Cardiac muscle cell (in vitro differentiated cells and primary cell): ENCODE results near the gene HBB. TPM values are rescaled to one million over a fixed set of nuclear protein-coding genes. Genes with fewer than 3 reads are reported as not detected.

Experiments
- DNase-seq, 2 donors: peaks; one replicate each; pipeline versions ENCODE4 v3.0.0 to v3.0.0-alpha.2; 2010 to 2017; ENCODE audit warnings: low read depth in 1 of 2, low spot score in 1 of 2
- H3K27ac ChIP-seq: fragments of 200-600 bp; sonication (generic); 2 replicates; pipeline ENCODE4 v1.5.1; 2016
- H3K27me3 ChIP-seq: fragments of 200-600 bp; sonication (generic); 2 replicates; pipeline ENCODE4 v1.6.0; 2016; ENCODE audit warnings: control low read depth
- H3K36me3 ChIP-seq: fragments of 200-600 bp; sonication (generic); 2 replicates; pipeline ENCODE4 v1.5.1; 2016; ENCODE audit warnings: control low read depth
- H3K4me1 ChIP-seq: fragments of 200-600 bp; sonication (generic); 2 replicates; pipeline ENCODE4 v1.8.1; 2017; ENCODE audit warnings: low read depth, mild to moderate bottlenecking, mixed run types
- H3K4me3 ChIP-seq: fragments of 200-600 bp; sonication (generic); 2 replicates; pipeline ENCODE4 v1.5.1; 2016; ENCODE audit warnings: mild to moderate bottlenecking
- H3K9me3 ChIP-seq: fragments of 200-600 bp; sonication (generic); 2 replicates; pipeline ENCODE4 v1.5.1; 2017; ENCODE audit warnings: low read depth, mild to moderate bottlenecking, control low read depth
- polyA plus RNA-seq: library from polyadenylated mRNA; unstranded; fragments of >200 nt; fragmentation: Nextera tagmentation; extraction: Ambion mirVana; gene quantifications from 2 replicates; pipeline ENCODE4 v1.2.1, GENCODE V29; 2016
- total RNA-seq: library from RNA; depleted of rRNA; stranded (reverse); fragments of >200 nt; gene quantifications from 2 replicates; pipeline ENCODE4 v1.2.3, GENCODE V29; 2016
- TF ChIP-seq, protein P1 (sequence below): IDR thresholded peaks from 2 replicates; pipeline ENCODE4 v1.5.1; 2012; ENCODE audit warnings: low read depth, mild to moderate bottlenecking, low read length

Gene HBB
- total and polyA plus RNA-seq, 2 experiments from 2014 or later: not detected

DNA sequence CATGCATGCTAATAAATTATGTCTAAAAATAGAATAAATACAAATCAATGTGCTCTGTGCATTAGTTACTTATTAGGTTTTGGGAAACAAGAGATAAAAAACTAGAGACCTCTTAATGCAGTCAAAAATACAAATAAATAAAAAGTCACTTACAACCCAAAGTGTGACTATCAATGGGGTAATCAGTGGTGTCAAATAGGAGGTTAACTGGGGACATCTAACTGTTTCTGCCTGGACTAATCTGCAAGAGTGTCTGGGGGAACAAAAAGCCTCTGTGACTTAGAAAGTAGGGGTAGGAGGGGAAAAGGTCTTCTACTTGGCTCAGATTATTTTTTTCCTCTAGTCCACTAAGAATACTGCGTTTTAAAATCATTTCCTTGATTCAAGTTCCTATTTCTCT is 810 bp upstream of the HBB start:
- DNase-seq: no peak
- H3K27me3 ChIP-seq: no peaks in the 10 kb centered on the region

DNA sequence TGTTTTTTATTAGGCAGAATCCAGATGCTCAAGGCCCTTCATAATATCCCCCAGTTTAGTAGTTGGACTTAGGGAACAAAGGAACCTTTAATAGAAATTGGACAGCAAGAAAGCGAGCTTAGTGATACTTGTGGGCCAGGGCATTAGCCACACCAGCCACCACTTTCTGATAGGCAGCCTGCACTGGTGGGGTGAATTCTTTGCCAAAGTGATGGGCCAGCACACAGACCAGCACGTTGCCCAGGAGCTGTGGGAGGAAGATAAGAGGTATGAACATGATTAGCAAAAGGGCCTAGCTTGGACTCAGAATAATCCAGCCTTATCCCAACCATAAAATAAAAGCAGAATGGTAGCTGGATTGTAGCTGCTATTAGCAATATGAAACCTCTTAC is 1.4 kb downstream of the HBB start:
- no peak for DNase-seq
- H3K36me3 ChIP-seq: no peaks in the 10 kb centered on the region
- no peak overlapping the region for H3K27ac ChIP-seq
- no peak overlapping the region for H3K4me3 ChIP-seq
- no peaks in the 10 kb centered on the region for H3K4me1 ChIP-seq
- H3K9me3 ChIP-seq: no peaks in the 10 kb centered on the region
- TF ChIP-seq, protein P1, sequence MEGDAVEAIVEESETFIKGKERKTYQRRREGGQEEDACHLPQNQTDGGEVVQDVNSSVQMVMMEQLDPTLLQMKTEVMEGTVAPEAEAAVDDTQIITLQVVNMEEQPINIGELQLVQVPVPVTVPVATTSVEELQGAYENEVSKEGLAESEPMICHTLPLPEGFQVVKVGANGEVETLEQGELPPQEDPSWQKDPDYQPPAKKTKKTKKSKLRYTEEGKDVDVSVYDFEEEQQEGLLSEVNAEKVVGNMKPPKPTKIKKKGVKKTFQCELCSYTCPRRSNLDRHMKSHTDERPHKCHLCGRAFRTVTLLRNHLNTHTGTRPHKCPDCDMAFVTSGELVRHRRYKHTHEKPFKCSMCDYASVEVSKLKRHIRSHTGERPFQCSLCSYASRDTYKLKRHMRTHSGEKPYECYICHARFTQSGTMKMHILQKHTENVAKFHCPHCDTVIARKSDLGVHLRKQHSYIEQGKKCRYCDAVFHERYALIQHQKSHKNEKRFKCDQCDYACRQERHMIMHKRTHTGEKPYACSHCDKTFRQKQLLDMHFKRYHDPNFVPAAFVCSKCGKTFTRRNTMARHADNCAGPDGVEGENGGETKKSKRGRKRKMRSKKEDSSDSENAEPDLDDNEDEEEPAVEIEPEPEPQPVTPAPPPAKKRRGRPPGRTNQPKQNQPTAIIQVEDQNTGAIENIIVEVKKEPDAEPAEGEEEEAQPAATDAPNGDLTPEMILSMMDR: no peak
- no peaks in the 10 kb centered on the region for H3K27me3 ChIP-seq

More for the DNA sequence above, 810 bp upstream of the HBB start:
- TF ChIP-seq, protein P1: no peak
- no peaks in the 10 kb centered on the region for H3K36me3 ChIP-seq
- no peak overlapping the region for H3K4me3 ChIP-seq
- no peaks in the 10 kb centered on the region for H3K9me3 ChIP-seq
- no peaks in the 10 kb centered on the region for H3K4me1 ChIP-seq
- H3K27ac ChIP-seq: no peak overlapping the region

DNA sequence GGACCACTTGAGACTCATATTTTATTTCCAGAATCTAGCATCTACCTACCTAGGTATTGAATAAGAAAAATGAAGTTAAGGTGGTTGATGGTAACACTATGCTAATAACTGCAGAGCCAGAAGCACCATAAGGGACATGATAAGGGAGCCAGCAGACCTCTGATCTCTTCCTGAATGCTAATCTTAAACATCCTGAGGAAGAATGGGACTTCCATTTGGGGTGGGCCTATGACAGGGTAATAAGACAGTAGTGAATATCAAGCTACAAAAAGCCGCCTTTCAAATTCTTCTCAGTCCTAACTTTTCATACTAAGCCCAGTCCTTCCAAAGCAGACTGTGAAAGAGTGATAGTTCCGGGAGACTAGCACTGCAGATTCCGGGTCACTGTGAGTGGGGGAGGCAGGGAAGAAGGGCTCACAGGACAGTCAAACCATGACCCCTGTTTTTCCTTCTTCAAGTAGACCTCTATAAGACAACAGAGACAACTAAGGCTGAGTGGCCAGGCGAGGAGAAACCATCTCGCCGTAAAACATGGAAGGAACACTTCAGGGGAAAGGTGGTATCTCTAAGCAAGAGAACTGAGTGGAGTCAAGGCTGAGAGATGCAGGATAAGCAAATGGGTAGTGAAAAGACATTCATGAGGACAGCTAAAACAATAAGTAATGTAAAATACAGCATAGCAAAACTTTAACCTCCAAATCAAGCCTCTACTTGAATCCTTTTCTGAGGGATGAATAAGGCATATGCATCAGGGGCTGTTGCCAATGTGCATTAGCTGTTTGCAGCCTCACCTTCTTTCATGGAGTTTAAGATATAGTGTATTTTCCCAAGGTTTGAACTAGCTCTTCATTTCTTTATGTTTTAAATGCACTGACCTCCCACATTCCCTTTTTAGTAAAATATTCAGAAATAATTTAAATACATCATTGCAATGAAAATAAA is 2.1 kb downstream of the HBB start:
- Histone ChIP-seq H3K9me3 (no peaks in the 10 kb centered on the region), H3K4me1 (no peaks in the 10 kb centered on the region), H3K36me3 (no peaks in the 10 kb centered on the region), H3K4me3 (no peak overlapping the region), H3K27ac (no peak overlapping the region), H3K27me3 (no peaks in the 10 kb centered on the region)
- DNase-seq: no peak
- TF ChIP-seq, protein P1: no peak

DNA sequence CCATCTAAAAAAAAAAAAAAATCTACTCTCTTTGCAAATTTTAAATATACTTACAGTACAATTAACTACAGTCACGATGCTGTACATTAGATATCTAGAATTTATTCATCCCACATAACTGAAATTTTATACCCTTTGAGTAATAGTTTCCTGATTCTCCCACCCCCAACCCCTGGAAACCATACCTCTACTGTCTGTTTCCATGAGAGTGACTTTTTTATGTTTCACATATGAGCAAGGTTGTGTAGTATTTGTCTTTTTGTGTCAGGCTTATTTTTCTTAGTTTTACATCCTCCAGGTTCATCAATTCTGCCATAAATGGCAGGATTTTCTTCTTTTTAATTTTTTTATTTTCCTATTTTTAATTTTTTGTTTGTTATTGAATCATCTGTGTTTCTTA is 3.2 kb downstream of the HBB start:
- H3K27ac ChIP-seq: no peak overlapping the region
- no peaks in the 10 kb centered on the region for H3K36me3 ChIP-seq
- no peaks in the 10 kb centered on the region for H3K9me3 ChIP-seq
- TF ChIP-seq, protein P1: no peak
- no peak for DNase-seq
- no peak overlapping the region for H3K4me3 ChIP-seq
- H3K27me3 ChIP-seq: no peaks in the 10 kb centered on the region
- no peaks in the 10 kb centered on the region for H3K4me1 ChIP-seq

DNA sequence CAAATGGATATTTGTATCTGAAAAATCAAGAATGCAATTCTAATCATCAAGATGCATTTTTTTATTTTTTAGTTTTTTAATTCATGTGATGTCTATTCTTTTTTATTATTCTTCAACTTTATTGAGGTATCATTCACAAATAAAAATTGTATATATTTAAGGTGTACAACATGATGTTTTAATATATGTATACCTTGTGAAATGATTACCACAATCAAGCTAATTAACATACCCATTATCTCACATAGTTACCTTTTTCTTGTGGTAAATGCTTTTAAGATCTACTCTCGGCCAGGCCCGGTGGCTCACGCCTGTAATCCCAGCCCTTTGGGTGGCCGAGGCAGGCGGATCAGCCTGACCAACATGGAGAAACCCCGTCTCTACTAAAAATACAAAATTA is 3.7 kb downstream of the HBB start:
- H3K27me3 ChIP-seq: no peaks in the 10 kb centered on the region
- no peak overlapping the region for H3K4me3 ChIP-seq
- DNase-seq: no peak
- H3K4me1 ChIP-seq: no peaks in the 10 kb centered on the region
- no peaks in the 10 kb centered on the region for H3K9me3 ChIP-seq
- TF ChIP-seq, protein P1: no peak
- no peak overlapping the region for H3K27ac ChIP-seq
- H3K36me3 ChIP-seq: no peaks in the 10 kb centered on the region
